A549 (cell line): Measurements from ENCODE around the gene PISD.
"Not testable (repeated sequence)": the region's sequence is repeated elsewhere in the genome, so short reads cannot be mapped to it uniquely, and the experiment has no call there.

Experiments used
- BHLHE40 ChIP-seq: IDR thresholded peaks from 2 replicates; pipeline ENCODE4 v1.6.1; 2012; ENCODE audit warnings: low read depth, low read length, inconsistent platforms
- CHD4 ChIP-seq: fragments of 200-600 bp; sonication (generic); IDR thresholded peaks from 2 replicates; pipeline ENCODE4 v1.6.1; 2016; ENCODE audit warnings: antibody characterized with exemption, mild to moderate bottlenecking, borderline replicate concordance
- CTCF ChIP-seq: fragments of >200 bp; sonication (Bioruptor Twin); formaldehyde crosslinking; IDR thresholded peaks from 3 replicates; pipeline ENCODE4 v1.5.1; 2016
- GATA3 ChIP-seq: IDR thresholded peaks from 2 replicates; pipeline ENCODE4 v1.6.1; 2012; ENCODE audit warnings: borderline replicate concordance
- POLR2A ChIP-seq: IDR thresholded peaks from 2 replicates; pipeline ENCODE4 v1.6.1; 2012; ENCODE audit warnings: mild to moderate bottlenecking, low read length
- SMC3 ChIP-seq: fragments of >200 bp; sonication (Bioruptor Twin); formaldehyde crosslinking; IDR thresholded peaks from 3 replicates; pipeline ENCODE4 v1.6.1; 2018; ENCODE audit warnings: inconsistent platforms
- SREBF2 ChIP-seq: fragments of 450-650 bp; IDR thresholded peaks from 2 replicates; pipeline ENCODE4 v1.6.1; 2014; ENCODE audit warnings: mild to moderate bottlenecking, moderate library complexity

DNA sequence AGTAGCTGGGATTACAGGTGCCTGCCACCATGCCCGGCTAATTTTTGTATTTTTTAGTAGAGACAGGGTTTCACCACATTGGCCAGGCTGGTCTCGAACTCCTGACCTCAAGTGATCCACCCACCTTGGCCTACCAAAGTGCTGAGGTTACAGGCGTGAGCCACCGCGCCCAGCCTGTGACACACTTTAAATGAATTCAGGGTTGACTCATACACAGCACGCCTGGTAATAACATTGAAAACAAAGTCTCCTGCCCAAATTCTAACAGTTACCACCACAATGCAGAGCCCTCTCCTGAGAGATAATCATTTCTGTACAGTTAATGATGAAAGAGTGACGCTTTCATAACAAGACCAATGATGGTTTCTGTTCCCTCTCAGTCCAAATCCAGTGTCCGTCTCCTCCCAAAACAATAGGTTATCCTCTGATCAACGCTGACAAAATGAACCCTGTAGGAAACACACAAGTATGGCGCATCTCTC, 1.1 kb downstream of the PISD start:
- TF ChIP-seq BHLHE40, CTCF, CHD4, SREBF2, POLR2A, GATA3, SMC3: not testable (repeated sequence)
